Measurements from ENCODE around the gene ARMC7.
A peak's percentile ranks its signal among the peaks of the same experiment; 100 is the strongest.

Gene ARMC7

DNA sequence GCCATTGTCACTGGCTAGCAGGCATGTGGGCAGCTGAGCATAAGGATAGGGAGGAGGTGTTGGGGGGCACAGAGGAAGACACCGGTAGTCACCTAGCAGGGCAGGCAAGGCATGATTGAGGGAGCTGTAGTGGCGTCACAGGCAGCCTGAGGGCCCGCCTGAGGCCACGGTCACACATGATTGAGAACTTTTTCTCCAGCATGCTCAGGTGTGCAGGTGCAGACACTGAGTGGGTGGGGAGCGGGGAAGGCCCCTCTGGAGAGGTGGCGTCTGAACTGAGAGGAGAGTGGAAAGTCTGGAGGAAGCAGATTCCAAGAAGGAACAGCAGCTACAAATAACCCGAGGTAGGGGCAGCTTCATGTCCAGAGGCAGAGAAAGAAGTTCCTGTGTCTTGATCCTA is 10.9 kb upstream of the ARMC7 start:
- DNase-seq (ENCODE audit: low read depth in 2 of 3, low spot score in 2 of 3), result no peak

DNA sequence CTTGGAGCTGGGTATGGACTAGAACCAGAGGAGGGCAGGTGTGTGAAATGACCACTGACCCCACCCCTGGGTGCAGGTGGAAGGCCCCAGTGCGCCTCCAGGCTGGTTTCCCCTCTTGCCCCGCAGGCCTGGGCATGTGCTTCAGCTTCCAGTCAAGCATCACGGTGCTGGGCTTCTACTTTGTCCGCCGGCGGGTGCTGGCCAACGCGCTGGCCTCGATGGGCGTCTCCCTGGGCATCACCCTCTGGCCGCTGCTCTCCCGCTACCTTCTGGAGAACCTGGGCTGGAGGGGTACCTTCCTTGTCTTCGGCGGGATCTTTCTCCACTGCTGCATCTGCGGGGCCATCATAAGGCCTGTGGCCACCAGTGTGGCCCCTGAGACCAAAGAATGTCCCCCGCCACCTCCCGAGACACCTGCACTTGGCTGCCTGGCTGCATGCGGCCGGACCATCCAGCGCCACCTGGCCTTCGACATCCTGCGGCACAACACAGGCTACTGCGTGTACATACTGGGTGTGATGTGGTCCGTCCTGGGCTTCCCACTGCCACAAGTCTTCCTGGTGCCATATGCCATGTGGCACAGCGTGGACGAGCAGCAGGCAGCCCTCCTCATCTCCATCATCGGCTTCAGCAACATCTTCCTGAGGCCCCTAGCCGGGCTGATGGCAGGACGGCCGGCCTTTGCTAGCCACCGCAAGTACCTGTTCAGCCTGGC is 9.7 kb upstream of the ARMC7 start:
- DNase-seq (ENCODE audit: low read depth in 2 of 3, low spot score in 2 of 3), result no peak

DNA sequence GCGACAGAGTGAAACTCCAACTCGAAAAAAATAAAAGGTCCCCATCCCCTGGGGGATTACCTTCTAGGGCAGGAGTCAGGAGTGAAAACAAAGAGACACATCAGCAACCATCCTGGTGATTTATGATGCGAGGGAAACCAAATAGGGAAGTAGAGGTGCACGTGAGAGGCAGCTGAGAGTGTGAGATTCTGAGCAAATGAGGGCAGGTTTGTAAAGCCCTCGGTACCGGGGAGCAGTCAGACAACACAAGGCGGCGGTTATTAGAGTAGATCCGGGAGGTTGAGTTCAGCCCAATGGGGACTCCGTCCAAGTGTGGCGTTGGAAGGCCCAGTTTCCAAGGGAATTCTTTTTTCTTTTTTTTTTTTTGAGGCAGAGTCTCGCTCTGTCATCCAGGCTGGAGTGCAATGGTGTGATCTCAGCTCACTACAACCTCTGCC is 7.4 kb upstream of the ARMC7 start:
- DNase-seq (ENCODE audit: low read depth in 2 of 3, low spot score in 2 of 3), result no peak

DNA sequence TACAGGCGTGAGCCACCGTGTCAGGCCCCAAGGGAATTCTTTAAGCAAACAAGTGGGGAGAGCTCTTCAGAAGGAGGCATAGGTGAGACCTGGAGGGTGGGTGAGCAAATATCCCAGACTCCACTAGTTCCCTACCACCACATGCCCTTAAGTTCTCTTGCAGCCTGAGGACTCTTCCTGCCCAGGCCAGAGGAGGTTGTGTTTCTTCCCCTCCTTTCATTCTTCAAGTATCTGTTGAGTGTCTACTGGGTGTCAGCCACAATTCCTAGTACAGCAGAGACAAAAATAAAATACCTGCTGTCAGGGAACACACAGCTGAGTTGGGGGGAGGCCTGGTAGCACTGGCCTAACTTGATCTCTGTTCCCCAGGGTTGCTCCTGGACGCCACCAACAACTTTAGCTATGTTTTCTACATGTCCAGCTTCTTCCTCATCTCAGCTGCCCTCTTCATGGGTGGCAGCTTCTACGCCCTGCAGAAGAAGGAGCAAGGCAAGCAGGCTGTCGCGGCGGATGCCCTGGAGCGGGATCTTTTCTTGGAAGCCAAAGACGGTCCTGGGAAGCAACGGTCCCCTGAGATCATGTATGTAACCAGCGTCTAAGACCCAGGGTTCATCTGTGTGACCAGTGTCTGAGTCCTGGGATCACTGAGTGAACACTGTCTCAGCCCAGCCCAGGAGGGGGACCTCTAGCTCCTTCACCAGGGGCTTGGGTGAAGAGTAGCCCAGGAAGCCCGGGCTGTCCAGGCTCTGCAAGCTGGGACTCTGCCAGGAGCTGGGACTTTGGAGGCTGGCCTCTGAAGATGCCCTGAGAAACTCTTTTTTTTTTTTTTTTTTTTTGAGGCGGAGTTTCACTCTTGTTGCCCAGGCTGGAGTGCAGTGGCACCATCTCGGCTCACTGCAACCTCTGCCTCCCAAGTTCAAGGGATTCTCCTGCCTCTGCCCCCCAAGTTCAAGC is 5.9 kb upstream of the ARMC7 start:
- no peak for DNase-seq (ENCODE audit: low read depth in 2 of 3, low spot score in 2 of 3)

DNA sequence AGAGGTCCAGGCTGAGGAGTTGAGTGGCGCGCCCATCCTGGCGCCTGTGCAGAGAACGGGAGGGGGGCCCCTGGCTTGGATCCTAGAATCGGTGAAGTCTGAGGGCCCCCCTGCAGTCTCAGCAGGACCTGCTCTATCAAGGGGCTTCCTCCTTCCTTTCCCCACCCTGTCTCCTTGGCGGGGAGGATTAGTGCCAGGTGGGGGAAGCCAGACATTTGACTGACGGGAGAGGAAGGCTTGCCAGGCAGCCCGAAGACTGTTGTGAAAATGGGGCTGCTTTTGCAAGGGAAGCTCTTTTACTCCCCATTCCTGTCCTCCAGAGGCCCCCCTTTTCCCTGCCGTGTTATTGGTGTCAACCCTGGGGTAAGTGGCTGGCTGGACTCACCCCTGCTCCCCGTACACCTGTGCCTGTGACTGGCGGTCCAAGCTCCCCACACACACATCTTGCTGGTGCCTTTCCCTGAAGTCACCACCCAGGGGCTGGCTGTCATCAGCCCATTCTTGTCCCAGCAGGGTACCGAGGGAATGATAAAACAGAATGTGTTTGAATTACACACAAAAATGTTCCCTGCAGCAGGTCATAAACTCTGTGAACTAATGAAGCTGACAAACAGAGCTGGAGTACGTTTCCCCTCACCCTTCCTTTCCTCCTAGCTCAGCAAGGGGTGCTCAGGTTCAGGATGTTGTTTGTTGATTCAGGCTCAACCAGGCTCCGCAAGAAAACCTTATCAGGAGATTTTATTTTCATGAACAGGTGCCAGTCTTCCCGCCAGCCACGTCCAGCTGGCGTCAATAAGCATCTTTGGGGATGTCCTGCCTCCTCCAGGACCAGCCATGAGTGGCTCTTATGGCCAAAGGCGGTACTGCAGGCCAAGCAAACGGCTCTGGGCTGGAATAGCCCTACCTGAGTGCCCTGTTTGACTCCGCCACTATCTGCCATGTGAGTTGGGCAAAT is 4.4 kb upstream of the ARMC7 start:
- DNase-seq (ENCODE audit: low read depth in 2 of 3, low spot score in 2 of 3), result no peak

DNA sequence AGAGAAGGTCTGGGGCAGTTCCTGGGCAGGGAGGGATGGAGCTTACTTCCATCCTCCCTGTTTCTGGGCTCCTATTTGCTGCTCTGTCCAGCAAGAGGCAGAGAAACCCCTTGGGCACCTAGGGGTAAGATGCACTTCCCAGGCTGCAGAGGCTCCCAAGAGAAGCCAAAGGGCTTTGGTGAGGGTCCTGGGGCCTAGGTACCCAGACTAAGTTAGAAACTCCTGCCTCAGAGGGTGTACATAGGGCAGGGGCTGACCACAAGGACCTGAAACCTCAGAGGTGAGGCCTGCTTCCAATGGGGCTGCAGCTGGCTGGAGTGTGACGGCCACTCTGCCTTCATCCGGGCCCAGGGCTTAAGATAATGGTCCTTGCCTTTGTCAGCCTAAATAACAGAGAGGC is 1.6 kb upstream of the ARMC7 start:
- DNase-seq (ENCODE audit: low read depth in 2 of 3, low spot score in 2 of 3), result no peak

DNA sequence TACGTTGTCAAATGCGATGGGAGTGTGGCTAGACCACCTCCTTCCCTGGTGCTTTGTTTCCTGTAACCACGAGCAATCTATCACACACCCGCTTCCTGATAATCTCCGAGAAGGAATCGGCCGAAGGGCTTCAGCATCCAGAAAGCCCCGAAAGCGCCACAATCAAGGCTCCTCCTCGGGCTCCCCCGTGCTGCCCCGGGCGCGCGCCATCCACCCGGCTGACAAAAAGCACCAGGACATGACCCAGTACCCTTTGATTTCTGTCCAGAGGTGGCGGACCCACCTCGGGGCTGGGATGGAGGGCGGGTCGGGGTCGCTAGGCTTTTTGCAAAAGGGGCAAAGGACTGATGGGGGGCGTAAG is 743 bp upstream of the ARMC7 start:
- DNase-seq (ENCODE audit: low read depth in 2 of 3, low spot score in 2 of 3), result no peak

DNA sequence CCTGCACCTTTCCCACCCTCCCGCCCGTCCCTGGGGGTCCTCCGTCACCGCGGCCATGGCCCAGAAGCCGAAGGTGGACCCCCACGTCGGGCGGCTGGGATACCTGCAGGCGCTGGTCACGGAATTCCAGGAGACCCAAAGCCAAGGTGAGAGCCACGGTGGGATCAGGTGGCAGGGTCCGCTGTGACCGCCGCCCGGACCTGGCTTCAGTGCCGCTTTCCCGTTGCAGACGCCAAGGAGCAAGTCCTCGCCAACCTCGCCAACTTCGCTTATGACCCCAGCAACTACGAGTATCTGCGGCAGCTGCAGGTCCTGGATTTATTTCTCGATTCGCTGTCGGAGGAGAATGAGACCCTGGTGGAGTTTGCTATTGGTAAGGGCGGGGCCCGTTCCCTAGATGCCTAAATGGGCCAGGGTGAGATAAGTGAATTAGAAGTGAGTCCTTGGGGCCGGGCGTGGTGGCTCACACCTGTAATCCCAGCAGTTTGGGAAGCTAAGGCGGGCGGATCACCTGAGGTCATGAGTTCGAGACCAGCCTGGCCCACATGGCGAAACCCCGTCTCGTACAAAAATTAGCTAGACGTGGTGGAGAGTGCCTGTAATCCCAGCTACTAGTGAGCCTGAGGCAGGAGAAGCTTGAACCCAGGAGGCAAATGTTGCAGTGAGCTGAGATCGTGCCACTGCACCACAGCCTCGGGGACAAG is 617 bp downstream of the ARMC7 start:
- DNase-seq (ENCODE audit: low read depth in 2 of 3, low spot score in 2 of 3), result no peak

DNA sequence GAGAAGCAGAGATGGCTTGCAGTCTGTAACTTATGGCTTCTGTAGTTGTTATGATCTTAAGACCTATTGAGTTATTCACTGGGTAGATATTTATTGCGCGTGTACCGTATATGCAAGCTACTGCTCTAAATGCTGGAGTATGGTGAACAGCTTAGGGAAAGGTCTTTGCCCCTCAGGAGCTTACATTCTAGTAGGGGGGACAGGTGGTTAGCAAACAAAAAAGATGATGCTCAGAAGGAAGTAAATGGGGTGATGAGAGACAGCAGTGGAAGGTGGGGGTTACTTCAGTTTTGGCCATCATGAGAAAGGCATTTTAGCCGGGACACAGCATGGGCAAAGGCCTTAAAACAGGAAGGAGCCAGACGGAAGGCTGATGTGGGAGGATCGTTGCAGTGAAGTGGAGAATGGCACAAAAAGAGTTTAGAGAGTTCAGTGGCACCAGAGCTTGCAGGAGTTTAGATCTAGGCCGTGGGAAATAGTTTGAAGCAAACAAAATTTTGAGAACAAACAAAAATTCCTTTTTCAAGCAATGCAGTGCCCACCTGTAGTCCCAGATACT is 2.1 kb downstream of the ARMC7 start:
- DNase-seq (ENCODE audit: low read depth in 2 of 3, low spot score in 2 of 3), result no peak

DNA sequence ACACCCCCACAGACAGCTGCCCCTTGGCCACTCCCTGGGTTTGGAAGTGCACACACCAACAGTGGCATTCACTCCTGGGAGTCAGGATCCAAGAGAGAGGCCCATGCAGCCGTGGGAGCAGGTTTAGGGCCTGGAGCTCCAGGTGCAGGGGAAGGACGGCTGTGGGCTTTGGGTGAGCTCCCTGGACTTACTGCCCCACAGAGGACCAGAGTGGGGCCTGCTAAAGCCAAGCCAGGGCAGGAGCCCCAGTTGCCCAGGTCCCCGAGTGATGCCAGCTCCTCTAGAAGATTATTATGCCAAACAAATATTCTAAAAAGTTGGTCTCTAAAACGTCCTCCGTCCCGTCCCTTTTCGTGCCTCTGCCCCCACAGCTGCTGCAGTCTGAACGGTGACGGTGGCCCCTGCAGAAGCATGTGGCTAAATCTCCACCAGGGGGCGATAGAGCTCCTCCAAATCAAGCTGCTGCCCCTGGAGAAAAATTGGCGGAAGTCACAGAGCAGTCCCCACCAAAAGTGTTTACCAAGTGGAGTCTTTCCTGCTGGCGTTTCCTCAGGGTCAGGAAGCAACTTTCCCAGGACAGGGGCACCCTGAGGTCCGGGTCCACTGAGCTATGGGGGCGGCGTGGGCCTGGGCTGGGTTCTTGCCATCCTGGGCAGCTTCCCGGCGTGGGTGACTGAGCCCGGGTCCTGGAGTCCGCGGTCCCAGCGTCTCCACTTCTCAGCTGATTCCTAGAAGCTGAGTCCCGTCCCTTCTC is 4.2 kb downstream of the ARMC7 start:
- peak; percentile 72 to 88 (median 84) for DNase-seq (ENCODE audit: low read depth in 2 of 3, low spot score in 2 of 3)

DNA sequence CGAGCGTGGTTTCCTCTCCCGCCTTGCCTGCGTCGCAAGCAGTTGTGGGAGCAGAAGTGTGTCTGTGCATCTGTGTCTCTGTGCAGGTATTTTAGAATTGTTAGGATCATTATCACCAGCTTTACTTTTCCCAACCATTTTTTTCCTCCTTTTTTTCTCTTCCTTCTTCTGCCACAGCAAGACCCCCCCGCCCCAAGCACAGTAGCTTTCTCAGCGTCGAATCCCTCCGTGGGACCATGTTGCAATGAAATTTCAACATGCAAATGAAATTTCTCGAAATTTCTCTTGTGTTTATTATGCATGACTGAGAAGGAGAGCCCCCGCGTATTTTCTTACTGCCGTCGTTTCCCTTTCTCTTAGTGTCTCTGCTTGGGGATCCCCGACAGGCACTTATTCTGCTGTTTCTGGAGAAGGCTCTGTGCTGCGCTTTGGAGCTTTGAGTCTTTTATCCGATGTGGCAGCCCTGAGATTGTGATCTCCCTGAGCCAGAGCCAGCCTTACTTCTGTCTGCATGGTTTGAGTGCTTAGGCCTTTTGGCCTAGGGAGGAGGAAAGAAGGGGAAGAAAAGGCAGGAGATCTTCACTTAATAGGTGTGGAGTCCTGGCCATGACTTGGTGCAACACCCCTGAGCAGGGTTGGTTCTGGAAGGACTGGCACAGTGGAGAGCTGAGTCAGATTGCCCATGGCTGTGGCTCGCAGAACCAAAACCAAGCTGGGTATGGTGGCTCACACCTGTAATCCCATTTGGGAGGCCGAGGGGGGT is 5.0 kb downstream of the ARMC7 start:
- DNase-seq (ENCODE audit: low read depth in 2 of 3, low spot score in 2 of 3), result no peak

DNA sequence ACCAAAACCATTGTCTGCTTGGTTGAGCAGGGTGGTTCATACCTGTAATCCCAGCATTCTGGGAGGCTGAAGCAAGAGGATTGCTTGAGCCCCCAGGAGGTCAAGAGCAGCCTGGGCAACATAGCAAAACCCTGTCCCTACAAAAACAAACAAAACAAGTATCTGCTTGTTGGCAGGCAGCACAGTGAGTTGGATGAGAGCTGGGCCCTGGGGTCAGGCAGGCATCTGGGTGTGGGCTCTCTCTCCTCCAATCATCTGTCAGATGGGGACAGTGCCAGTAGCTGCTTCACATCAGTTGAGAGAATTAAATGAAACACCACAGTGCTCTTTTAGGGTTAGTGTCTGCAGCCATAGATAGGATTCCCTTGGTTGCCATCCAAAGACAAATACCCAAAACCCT is 5.8 kb downstream of the ARMC7 start:
- DNase-seq (ENCODE audit: low read depth in 2 of 3, low spot score in 2 of 3), result no peak

DNA sequence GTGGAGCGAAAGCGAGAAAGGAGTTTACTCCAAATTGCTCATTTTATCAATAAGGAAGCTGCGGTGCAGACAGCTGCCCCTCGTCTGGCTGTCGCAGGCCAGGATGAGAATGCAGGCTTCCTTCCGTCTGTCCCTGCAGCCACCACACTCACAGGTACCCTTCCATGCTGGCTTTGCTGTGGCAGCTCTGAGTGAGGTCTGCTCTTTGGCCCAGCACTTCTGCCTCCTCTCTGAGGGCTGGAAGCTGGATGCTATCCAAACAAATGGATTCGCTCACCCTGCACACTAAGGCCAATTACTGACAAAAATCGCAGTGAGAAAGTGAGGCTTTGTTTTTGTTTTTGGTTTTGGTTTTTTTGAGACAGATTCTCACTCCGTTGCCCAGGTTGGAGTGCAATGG is 7.0 kb downstream of the ARMC7 start:
- DNase-seq (ENCODE audit: low read depth in 2 of 3, low spot score in 2 of 3), result no peak

DNA sequence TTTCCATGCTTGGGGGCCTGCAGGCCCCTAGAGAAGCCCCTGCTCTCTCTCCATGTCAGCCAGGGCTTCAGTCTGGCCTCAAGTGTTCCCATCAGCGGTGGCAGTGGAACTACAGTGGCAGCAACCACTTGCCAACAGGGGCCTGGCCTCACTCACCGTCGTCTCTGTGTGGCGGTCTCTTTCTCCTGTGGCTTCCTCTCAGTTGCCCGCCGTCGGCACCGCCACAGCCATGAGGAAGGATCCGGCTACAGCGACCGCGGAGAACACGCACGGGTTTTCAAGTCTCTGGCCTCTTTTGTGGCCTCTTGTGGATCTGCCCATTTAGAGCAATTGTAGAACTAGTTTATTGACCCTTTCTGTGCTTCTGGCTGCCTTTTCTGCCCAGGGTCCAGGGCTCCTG is 8.5 kb downstream of the ARMC7 start:
- no peak for DNase-seq (ENCODE audit: low read depth in 2 of 3, low spot score in 2 of 3)

DNA sequence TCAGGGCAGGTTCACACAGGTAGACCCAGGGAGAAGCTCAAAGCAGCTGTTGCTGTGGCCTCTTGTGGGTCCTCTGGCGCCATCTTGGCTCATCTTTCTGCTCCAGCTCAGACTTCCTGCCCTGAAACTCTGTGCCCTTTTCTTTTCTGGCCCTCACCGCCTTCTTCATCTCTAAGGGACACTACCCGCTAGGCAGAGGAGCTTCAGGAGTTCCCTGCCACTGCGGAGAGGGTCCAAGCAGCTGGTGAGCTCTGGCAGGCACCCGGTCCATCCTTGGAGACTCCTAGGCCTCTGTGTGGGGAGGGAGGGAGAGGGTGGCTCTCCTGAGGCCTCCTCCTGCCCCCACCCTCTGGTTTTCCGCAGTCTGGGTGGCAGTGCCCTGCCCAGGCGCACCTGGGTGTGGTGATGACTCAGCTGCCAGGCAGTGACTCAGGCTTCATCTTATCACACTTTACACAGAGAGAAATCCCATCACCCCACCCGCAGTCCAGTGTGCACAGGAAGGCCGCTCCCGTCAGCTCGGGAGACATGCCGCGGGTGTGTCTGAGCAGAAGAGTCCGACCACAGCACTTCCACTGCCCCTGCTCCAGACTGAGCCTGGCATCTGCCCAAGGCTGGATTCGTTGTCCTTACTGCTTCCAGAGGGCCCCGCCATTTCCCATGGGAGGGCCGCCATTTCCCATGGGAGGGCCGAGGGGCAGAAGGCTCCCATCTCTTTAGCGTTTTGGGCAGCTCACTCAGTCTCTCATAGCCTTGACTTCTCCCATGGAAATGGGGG is 14.5 kb downstream of the ARMC7 start:
- DNase-seq (ENCODE audit: low read depth in 2 of 3, low spot score in 2 of 3), result peak in 1 of 3 experiments; percentile 13

DNA sequence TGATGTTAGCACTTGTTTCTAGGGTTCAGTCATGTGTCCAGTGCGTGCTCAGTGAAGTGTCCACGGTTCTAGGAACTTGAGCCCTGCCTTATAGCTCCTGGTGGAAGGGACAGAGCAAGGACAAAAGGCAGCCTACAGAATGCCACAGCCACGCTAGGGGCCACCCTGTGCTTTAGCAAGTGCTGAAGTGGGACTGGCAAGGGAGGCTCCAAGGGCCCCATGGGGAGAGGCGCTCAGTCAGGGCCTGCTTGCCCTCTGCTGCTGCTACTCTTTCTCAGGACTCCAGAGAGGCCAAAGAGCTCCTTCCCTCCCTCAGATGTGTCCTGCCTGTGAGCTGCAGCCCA is 15.0 kb downstream of the ARMC7 start:
- DNase-seq (ENCODE audit: low read depth in 2 of 3, low spot score in 2 of 3), result no peak

DNA sequence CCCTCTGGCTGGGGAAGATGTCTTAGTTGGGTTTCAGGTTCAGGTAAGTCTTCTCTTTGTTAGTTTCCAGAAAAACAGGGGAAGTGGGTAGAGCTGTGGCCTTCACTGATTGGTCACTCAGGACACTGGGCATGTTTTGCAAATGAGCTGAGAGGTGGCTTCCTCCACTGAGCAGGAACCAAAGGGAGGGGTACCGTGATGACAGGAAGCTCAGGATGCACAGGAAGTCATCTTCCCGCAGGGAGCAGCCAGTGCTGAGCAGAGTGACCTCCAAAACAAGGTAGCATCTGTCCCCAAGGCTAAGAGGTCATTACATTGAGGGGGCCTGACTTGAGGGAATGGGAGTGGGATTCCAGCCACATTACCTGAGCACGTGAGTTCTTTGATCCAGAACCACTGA is 16.2 kb downstream of the ARMC7 start:
- no peak for DNase-seq (ENCODE audit: low read depth in 2 of 3, low spot score in 2 of 3)

DNA sequence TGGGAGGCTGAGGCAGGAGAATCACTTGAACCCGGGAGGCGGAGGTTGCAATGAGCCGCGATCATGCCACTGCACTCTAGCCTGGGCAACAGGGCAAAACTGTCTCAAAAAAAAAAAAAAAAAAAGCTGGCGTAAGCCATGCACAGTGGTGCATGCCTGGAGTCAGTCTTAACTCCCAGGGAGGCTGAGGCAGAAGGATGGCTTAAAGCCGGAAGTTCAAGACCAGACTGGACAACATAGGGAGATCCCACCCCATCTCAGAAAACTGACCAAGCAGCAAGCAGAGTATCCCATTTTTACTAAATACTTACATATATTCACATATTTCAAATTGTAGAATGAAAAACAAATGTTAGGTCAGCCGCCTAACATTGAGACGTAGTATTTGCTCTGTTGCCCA is 17.2 kb downstream of the ARMC7 start:
- no peak for DNase-seq (ENCODE audit: low read depth in 2 of 3, low spot score in 2 of 3)

Measured in activated CD8-positive, alpha-beta memory T cell treated with anti-CD3 and anti-CD28 coated beads for 48 hours (primary cell).